Muscle layer of colon (tissue), 2 donors: ENCODE measurements around the gene ADGRG2.

ENCODE experiments used
- H3K27ac ChIP-seq: one replicate; pipeline ENCODE4 v1.7.0; 2013; ENCODE audit warnings: low read depth, mild to moderate bottlenecking, low read length, moderate library complexity
- H3K27me3 ChIP-seq, 2 donors: one replicate each; pipeline ENCODE4 v1.7.0; 2013; ENCODE audit warnings: low read length in 2 of 2, mild to moderate bottlenecking in 2 of 2; ENCODE audit not compliant: insufficient read depth in 2 of 2, control insufficient read depth in 1 of 2
- H3K36me3 ChIP-seq: one replicate; pipeline ENCODE4 v1.7.0; 2013; ENCODE audit warnings: mild to moderate bottlenecking, low read length; ENCODE audit not compliant: insufficient read depth
- H3K4me1 ChIP-seq: one replicate; pipeline ENCODE4 v1.7.0; 2013; ENCODE audit warnings: mild to moderate bottlenecking, low read length; ENCODE audit not compliant: insufficient read depth
- H3K4me3 ChIP-seq, 2 donors: one replicate each; pipeline ENCODE4 v1.7.0; 2013; ENCODE audit warnings: low read length in 2 of 2, low read depth in 1 of 2, mild to moderate bottlenecking in 1 of 2, moderate library complexity in 1 of 2
- H3K9ac ChIP-seq: one replicate; pipeline ENCODE4 v1.7.0; 2013; ENCODE audit warnings: low read length
- H3K9me3 ChIP-seq: one replicate; pipeline ENCODE4 v1.7.0; 2013; ENCODE audit warnings: mild to moderate bottlenecking, low read length
- donor health status: abdominal sarcoma.
- donor health status: Adenocarcinoma of cecum.

ADGRG2 gene

DNA sequence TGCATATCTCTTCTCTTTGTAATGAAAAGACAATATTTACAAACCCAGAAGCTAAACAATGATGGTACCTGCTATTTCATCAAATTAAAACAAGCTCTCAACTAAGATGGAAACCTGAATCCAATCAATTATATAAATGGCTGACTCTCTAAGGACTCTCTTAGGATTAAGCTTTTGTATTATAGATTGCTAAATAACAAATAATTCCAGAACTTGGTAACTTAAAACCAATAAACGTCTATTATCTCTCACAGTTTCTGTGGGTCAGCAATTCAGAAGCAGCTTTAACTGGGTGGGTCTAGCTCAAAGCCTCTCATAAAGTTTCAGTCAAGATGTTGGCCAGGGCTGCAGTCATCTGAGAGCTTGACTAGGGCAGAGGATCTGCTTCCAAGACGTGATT lies 150.8 kb downstream of the ADGRG2 start:
- Histone ChIP-seq H3K9me3 (no peaks in the 10 kb centered on the region), H3K27me3 (no peaks in the 10 kb centered on the region), H3K9ac (no peak overlapping the region), H3K4me3 (no peak overlapping the region), H3K4me1 (no peaks in the 10 kb centered on the region), H3K36me3 (no peaks in the 10 kb centered on the region), H3K27ac (no peak overlapping the region)

DNA sequence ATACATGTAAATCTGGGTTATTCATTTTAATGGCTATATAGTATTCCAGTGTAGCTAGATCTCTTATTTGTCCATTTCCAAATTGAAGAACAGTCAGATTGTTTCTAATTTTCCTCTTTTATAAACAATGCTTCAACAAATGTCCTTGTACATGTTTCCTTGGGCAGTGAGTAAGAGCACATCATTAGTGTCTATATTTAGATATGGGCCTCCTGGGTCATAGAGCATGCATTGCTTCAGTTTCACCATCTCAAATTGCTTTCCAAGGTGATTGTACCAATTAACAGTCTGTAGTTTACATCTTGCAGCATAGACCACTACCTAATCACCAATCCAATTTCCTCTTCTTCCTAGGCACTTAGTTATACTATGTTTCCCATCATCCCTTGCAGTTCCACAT lies 151.8 kb downstream of the ADGRG2 start:
- no peak overlapping the region for H3K4me3 ChIP-seq
- no peak overlapping the region for H3K27ac ChIP-seq
- no peaks in the 10 kb centered on the region for H3K9me3 ChIP-seq
- H3K9ac ChIP-seq = no peak overlapping the region
- no peaks in the 10 kb centered on the region for H3K36me3 ChIP-seq
- H3K27me3 ChIP-seq = no peaks in the 10 kb centered on the region
- no peaks in the 10 kb centered on the region for H3K4me1 ChIP-seq

DNA sequence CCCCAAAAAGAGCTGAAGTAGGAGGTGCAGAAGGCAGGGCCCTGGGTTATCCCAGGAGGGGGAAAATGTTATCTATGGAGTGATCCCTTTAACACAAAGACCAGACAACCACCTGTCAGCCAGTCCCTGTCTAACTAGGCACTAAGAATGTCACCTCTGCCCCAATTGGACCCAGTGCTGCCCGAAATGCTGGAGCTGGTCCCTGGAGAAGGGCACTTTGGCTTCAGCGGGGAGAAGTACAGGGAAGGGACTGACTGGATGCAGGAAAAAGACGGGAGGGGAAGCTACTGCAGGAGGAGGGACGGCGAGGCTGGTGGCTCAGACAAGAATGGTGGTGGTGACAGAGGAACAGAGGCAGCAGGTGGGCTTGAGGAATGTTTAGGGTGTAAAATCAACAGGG lies 155.6 kb downstream of the ADGRG2 start:
- no peaks in the 10 kb centered on the region for H3K4me1 ChIP-seq
- no peaks in the 10 kb centered on the region for H3K27me3 ChIP-seq
- H3K36me3 ChIP-seq = no peaks in the 10 kb centered on the region
- no peak overlapping the region for H3K9ac ChIP-seq
- H3K27ac ChIP-seq = no peak overlapping the region
- H3K9me3 ChIP-seq = no peaks in the 10 kb centered on the region
- no peak overlapping the region for H3K4me3 ChIP-seq

DNA sequence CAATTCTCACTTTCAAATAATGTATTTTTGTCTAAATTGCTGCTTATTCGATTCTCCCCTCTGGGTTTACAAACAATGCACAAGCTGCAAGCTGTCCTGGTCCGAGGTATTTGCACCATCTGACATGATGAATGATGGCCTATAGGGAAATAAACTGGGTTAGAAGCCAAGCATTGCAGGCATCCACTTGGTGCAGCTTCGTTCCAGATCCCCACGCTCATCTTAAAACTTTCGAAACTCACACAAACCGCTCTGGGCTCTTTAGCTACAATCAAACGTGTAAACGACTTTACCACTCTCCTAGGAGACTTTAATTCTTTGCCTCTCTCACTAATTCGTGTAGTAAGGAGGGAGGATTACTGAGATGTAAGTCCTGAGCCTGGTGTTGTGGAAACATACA lies 157.4 kb downstream of the ADGRG2 start:
- H3K9me3 ChIP-seq = no peaks in the 10 kb centered on the region
- no peak overlapping the region for H3K27ac ChIP-seq
- no peaks in the 10 kb centered on the region for H3K36me3 ChIP-seq
- no peaks in the 10 kb centered on the region for H3K27me3 ChIP-seq
- H3K4me3 ChIP-seq = no peak overlapping the region
- no peak overlapping the region for H3K9ac ChIP-seq
- H3K4me1 ChIP-seq = no peaks in the 10 kb centered on the region

DNA sequence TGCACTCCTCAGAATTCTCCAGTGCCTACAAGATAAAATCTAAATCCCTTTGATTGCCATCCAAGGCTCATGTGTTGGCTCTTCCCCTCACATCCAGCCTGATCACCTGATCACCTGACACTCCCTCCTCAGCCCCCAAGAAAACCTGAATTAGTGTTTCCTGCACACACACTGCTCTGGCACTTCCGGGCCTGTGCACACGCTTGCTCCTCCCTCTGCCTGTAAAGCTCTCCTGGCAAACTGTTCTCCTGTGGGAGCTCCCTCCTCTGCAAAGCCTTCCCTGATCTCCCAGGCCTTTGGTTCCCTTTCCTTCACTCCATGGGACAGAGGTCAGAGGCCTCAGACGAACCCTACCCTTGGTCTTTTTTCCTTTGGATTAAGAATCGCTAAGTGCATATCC lies 158.2 kb downstream of the ADGRG2 start:
- no peaks in the 10 kb centered on the region for H3K36me3 ChIP-seq
- H3K9me3 ChIP-seq = no peaks in the 10 kb centered on the region
- no peaks in the 10 kb centered on the region for H3K4me1 ChIP-seq
- H3K9ac ChIP-seq = no peak overlapping the region
- H3K27ac ChIP-seq = no peak overlapping the region
- no peaks in the 10 kb centered on the region for H3K27me3 ChIP-seq
- H3K4me3 ChIP-seq = no peak overlapping the region

DNA sequence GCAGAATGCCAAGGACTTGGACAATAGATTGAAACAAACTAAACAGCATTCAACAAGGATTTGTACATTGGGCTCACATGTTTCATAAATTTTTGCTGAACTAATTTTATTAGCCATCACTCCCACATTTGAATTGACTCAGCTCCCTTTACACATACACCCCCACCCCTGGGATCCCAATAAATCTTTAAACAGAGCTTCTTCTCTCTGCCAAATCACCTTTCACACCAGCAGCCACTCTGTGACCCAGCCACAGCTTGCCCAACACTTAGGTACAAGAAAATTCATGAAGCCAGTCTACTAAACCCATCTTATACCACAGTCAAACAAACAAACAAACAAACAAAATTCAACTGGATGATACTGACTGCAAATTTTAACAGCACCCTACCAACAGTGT lies 159.9 kb downstream of the ADGRG2 start:
- no peak overlapping the region for H3K27ac ChIP-seq
- H3K36me3 ChIP-seq = no peaks in the 10 kb centered on the region
- H3K9me3 ChIP-seq = no peaks in the 10 kb centered on the region
- no peaks in the 10 kb centered on the region for H3K4me1 ChIP-seq
- H3K9ac ChIP-seq = no peak overlapping the region
- no peaks in the 10 kb centered on the region for H3K27me3 ChIP-seq
- no peak overlapping the region for H3K4me3 ChIP-seq

DNA sequence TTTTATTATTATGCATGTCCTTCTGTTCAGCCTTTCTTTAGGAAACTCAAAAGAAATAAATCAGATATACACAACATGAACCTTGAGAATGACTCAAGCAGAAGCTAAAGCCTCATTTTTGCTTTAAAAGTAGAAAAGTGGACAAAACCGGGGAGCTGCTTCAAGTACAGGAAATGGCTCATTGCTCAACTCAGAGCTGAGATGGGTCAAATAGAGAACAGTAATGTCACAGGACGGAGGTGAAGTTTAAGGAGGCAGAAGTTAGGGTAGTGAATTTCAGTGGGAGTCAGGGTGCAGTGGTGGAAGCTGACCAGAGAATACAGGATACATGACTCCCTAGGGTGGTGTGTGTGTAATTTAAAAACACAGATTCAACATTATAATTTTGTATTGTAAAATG lies 160.6 kb downstream of the ADGRG2 start:
- Histone ChIP-seq H3K27me3 (no peaks in the 10 kb centered on the region), H3K9ac (no peak overlapping the region), H3K9me3 (no peaks in the 10 kb centered on the region), H3K4me1 (no peaks in the 10 kb centered on the region), H3K4me3 (no peak overlapping the region), H3K27ac (no peak overlapping the region), H3K36me3 (no peaks in the 10 kb centered on the region)

DNA sequence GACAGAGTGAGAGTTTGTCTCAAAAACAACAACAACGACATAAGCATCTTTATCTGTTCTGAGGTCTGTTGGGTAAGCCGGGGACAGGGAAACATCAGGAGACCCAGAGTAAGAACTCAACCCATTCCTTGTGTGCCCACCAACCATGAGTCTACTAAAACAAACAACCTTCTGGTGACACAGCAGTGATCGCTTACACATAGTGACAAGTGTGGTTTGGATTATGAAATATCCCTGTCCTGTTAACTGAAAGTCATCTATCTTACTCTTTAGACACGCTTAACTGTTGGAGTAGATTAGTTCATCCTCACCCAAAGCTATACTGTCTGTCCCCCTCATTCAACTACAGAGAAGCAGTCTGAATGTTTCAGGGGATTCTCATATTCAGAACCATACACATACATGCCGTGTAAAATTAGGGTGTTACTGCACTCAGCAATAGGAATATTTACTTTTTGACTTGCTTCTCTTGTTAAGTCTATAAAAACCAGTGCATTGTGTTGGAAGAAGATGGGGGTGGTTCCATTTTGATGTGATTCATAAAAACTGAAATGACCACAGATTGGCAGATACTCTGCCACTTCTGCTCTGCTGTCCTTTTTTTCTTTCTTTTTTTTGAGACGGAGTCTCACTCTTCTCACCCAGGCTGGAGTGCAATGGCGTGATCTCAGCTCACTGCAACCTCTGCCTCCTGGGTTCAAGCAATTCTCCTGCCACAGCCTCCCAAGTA lies 165.8 kb downstream of the ADGRG2 start:
- Histone ChIP-seq H3K36me3 (no peaks in the 10 kb centered on the region), H3K9ac (no peak overlapping the region), H3K4me1 (no peaks in the 10 kb centered on the region), H3K4me3 (no peak overlapping the region), H3K27ac (no peak overlapping the region), H3K27me3 (no peaks in the 10 kb centered on the region), H3K9me3 (no peaks in the 10 kb centered on the region)

DNA sequence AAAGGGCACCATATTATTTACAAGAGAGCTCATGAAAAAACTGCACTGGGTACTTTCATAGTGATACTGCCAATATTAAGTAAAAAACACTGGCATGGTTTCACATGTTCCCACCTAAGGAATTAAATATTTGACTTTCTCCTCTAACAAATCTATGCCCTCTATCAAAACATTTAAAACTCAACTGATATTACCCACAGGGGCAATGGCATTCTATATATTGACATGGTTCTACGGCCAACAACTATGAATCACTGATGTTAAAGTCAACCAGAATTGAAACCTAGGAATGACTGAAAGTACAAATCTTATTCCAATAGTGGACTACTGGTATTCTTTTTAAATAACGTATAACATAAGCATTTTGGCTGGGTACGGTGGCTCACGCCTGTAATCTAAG lies 166.6 kb downstream of the ADGRG2 start:
- H3K4me3 ChIP-seq = no peak overlapping the region
- H3K27ac ChIP-seq = no peak overlapping the region
- H3K9ac ChIP-seq = no peak overlapping the region
- no peaks in the 10 kb centered on the region for H3K36me3 ChIP-seq
- H3K9me3 ChIP-seq = no peaks in the 10 kb centered on the region
- H3K27me3 ChIP-seq = no peaks in the 10 kb centered on the region
- H3K4me1 ChIP-seq = no peaks in the 10 kb centered on the region

DNA sequence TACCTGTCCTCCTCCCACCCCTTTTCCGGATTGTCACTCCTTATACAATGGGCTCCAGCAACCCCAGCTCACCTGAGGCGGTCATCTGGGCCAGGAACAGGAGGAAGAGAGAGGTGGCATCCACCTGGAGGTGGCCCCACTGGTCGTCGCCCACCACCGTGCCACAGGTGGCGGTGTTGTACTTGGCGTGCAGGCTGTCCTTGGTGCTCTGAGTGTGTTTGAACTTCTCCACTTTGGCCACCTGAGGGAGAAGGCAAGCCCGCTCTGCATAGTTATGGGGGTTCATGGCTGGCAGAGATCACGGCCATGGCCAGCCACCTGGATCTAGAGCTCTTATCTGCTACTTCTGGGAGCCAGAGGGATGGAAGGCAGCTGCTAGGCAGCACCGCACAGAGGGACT lies 171.2 kb downstream of the ADGRG2 start:
- Histone ChIP-seq H3K4me1 (no peaks in the 10 kb centered on the region), H3K36me3 (no peaks in the 10 kb centered on the region), H3K4me3 (no peak overlapping the region), H3K9ac (no peak overlapping the region), H3K27me3 (no peaks in the 10 kb centered on the region), H3K9me3 (no peaks in the 10 kb centered on the region), H3K27ac (no peak overlapping the region)

DNA sequence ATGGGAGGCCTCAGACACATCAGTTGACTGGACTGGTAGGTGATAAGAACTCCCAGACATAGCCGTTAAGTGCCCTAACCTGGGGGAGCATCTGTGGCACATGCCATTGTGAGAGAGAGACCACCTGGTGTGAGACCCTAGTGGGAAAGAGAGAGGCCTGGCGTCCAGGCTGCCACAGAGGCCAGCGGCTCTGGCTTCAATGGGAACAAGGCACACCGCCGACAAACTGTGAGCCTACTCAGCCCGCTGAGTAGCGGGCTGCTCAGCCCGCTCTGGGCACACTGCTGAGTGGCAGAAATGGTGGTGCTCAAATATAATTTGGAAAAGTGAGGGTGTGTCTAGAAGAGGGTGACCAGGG lies 172.3 kb downstream of the ADGRG2 start:
- Histone ChIP-seq H3K9me3 (no peaks in the 10 kb centered on the region), H3K27ac (no peak overlapping the region), H3K27me3 (no peaks in the 10 kb centered on the region), H3K9ac (no peak overlapping the region), H3K36me3 (no peaks in the 10 kb centered on the region), H3K4me1 (no peaks in the 10 kb centered on the region), H3K4me3 (no peak overlapping the region)

DNA sequence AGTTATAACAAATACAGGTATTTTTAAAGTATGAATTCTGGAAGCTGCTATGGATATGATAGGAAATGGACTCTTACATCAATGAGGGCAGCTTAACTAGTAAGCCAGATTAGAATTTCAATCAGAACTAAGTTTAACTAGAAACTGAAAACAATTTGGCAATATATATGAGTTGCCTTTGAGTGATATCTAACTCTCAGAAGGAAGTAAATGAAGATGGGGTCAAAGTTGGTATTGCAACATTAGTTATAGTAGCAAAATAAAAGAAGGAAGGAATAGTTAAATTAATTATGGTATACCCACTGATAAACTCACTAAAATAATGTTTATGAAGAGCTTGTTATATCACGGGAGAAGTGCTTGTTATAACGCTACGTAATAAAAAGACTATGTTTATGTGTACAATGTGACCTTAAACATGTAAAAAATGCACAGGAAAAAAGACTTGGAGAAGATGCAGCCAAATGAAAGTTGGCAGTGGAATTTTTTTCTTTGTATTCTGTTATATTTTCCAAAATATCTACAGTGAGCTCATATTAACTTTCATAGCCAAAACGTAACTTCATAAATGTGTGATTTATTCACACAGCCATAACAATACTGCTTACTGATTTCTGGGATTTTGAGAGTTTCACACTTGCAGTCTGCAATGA lies 172.9 kb downstream of the ADGRG2 start:
- Histone ChIP-seq H3K9ac (no peak overlapping the region), H3K4me3 (no peak overlapping the region), H3K9me3 (no peaks in the 10 kb centered on the region), H3K4me1 (no peaks in the 10 kb centered on the region), H3K27ac (no peak overlapping the region), H3K27me3 (no peaks in the 10 kb centered on the region), H3K36me3 (no peaks in the 10 kb centered on the region)
